OCI-LY7 (cell line): ENCODE results near the gene APLP1. TPM values are rescaled to one million over a fixed set of nuclear protein-coding genes. Genes with fewer than 3 reads are reported as not detected.
A peak's percentile ranks its signal among the peaks of the same experiment; 100 is the strongest.

Experiments used
- BruUV-seq: library from RNA; stranded (reverse); fragments of 400-500 nt; replicated peaks from 2 replicates; lab custom pipeline; 2021; lab: Mats Ljungman, UMichigan
- CTCF ChIA-PET: fragments of 300-600 bp; sonication (Branson Sonifier 250); formaldehyde crosslinking; loops from one replicate; lab custom pipeline; 2022; ENCODE audit warnings: antibody characterized with exemption; ENCODE audit not compliant: unreplicated experiment; lab: Charles Lee
- POLR2A ChIA-PET: fragments of 300-600 bp; sonication (Branson Sonifier 250); formaldehyde crosslinking; loops from one replicate; lab custom pipeline; 2022; ENCODE audit warnings: antibody characterized with exemption; lab: Charles Lee
- DNase-seq: peaks from one replicate; pipeline ENCODE4 v3.0.0-alpha.2; 2015; ENCODE audit warnings: low spot score
- H2AFZ ChIP-seq: fragments of 200-600 bp; sonication (generic), shearing (Covaris generic); 2 replicates; pipeline ENCODE4 v1.6.1; 2014; ENCODE audit warnings: mild to moderate bottlenecking, antibody characterized with exemption, low read length, moderate library complexity
- H3K27ac ChIP-seq: fragments of 200-600 bp; sonication (generic); 2 replicates; pipeline ENCODE4 v1.5.1; 2014; ENCODE audit warnings: mixed run types, low read depth, mild to moderate bottlenecking, moderate library complexity, low read length, inconsistent platforms; ENCODE audit not compliant: poor library complexity, severe bottlenecking
- H3K36me3 ChIP-seq: fragments of 200-600 bp; sonication (generic); 2 replicates; pipeline ENCODE4 v1.6.1; 2014; ENCODE audit warnings: mild to moderate bottlenecking, antibody characterized with exemption, low read length, moderate library complexity, mixed read lengths; ENCODE audit not compliant: insufficient read depth
- H3K4me1 ChIP-seq: fragments of 200-600 bp; sonication (generic); 2 replicates; pipeline ENCODE4 v1.5.1; 2014; ENCODE audit warnings: mild to moderate bottlenecking, low read length; ENCODE audit not compliant: insufficient read depth, poor library complexity, severe bottlenecking
- H3K4me2 ChIP-seq: fragments of 200-600 bp; sonication (generic); 2 replicates; pipeline ENCODE4 v1.6.1; 2014; ENCODE audit warnings: mild to moderate bottlenecking, low read length
- H3K4me3 ChIP-seq: fragments of 200-600 bp; sonication (generic); 2 replicates; pipeline ENCODE4 v1.5.1; 2014; ENCODE audit warnings: mild to moderate bottlenecking, low read depth, low read length; ENCODE audit not compliant: poor library complexity, severe bottlenecking
- H3K79me2 ChIP-seq: fragments of 200-600 bp; sonication (generic); 2 replicates; pipeline ENCODE4 v1.6.1; 2016; ENCODE audit warnings: low read depth, mild to moderate bottlenecking, low read length, moderate library complexity, mixed read lengths; ENCODE audit not compliant: insufficient read depth
- H3K9me2 ChIP-seq: fragments of 200-600 bp; sonication (generic); 2 replicates; pipeline ENCODE4 v1.6.1; 2016; ENCODE audit warnings: mild to moderate bottlenecking, low read length, mixed read lengths; ENCODE audit not compliant: insufficient read depth
- H3K9me3 ChIP-seq: fragments of 200-600 bp; sonication (generic); 2 replicates; pipeline ENCODE4 v1.6.1; 2014; ENCODE audit warnings: mild to moderate bottlenecking, mixed run types, low read length, mixed read lengths
- H4K20me1 ChIP-seq: fragments of 200-600 bp; sonication (generic); 2 replicates; pipeline ENCODE4 v1.6.1; 2014; ENCODE audit warnings: mild to moderate bottlenecking, antibody characterized with exemption, low read length, moderate library complexity, mixed read lengths; ENCODE audit not compliant: insufficient read depth
- CTCF ChIP-seq: fragments of 200-600 bp; sonication (generic); conservative IDR thresholded peaks from 2 replicates; pipeline ENCODE4 v1.5.1; 2014; ENCODE audit warnings: mild to moderate bottlenecking, antibody characterized with exemption, low read length, moderate library complexity, mixed read lengths
- EZH2phosphoT487 ChIP-seq: fragments of 200-600 bp; sonication (generic); IDR thresholded peaks from 2 replicates; pipeline ENCODE4 v1.6.1; 2018; ENCODE audit warnings: low read depth, borderline replicate concordance, mild to moderate bottlenecking, mixed run types, antibody characterized with exemption, low read length, moderate library complexity, mixed read lengths
- intact Hi-C: fragments of 100-400 bp; cut with micrococcal nuclease; formaldehyde crosslinking; loops from one replicate; pipeline ENCODE4 v1.10.0; 2022; ENCODE audit not compliant: unreplicated experiment
- total RNA-seq, 2 experiments: library from RNA; depleted of rRNA in 1 of 2; stranded (reverse); fragments of >200 nt in 1 of 2; shearing (Covaris generic) in 1 of 2; gene quantifications; 2 replicates each; pipeline ENCODE4 v1.2.3, GENCODE V29; 2014 to 2022

APLP1 gene
- total RNA-seq, 2 experiments from 2014 or later: 0.13 to 1.2 TPM

GRCh38 chr19:35905178-35905727 lies 36.9 kb downstream of the APLP1 start:
- Histone ChIP-seq H3K9me3 (no peaks in the 10 kb centered on the region), H3K36me3 (no peaks in the 10 kb centered on the region), H3K4me1 (peaks cover 70% of the 10 kb centered on the region), H3K79me2 (peaks cover 11% of the 10 kb centered on the region; the same call in 1 of the 2 replicates), H3K27ac (peak overlapping the region; percentile 87), H3K9me2 (no peaks in the 10 kb centered on the region), H2AFZ (no peak overlapping the region), H3K4me3 (no peak overlapping the region), H4K20me1 (no peaks in the 10 kb centered on the region), H3K4me2 (no peak overlapping the region)
- CTCF ChIA-PET: no interaction called here
- POLR2A ChIA-PET: no interaction called here
- TF ChIP-seq EZH2phosphoT487 (no peak), CTCF (no peak)
- intact Hi-C loops: no loop called here
- no peak for DNase-seq
- no TSS peak for BruUV-seq

- no peak overlapping the region for H3K4me2 ChIP-seq
- ChIA-PET POLR2A (no interaction called here), CTCF (no interaction called here)
- no peaks in the 10 kb centered on the region for H4K20me1 ChIP-seq
- intact Hi-C loops: no loop called here
- no peak overlapping the region for H3K4me3 ChIP-seq
- no peaks in the 10 kb centered on the region for H3K9me3 ChIP-seq
- peaks cover 5% of the 10 kb centered on the region; the same call in 1 of the 2 replicates for H3K79me2 ChIP-seq
- H2AFZ ChIP-seq: no peak overlapping the region
- no peaks in the 10 kb centered on the region for H3K9me2 ChIP-seq
- no peak overlapping the region for H3K27ac ChIP-seq
- no peaks in the 10 kb centered on the region for H3K36me3 ChIP-seq
- no peak for TF ChIP-seq CTCF
- TF ChIP-seq EZH2phosphoT487: no peak
- BruUV-seq: no TSS peak
- peaks cover 58% of the 10 kb centered on the region for H3K4me1 ChIP-seq
- no peak for DNase-seq
Measured at GRCh38 chr19:35907377-35907745, 39.0 kb downstream of the APLP1 start.

GRCh38 chr19:35908010-35908441 lies 39.7 kb downstream of the APLP1 start, which contains the start of gene TYROBP:
Gene TYROBP (minus strand): TSS chr19:35908295. CDS start chr19:35908228, 67 bp downstream.
- Histone ChIP-seq H4K20me1 (no peaks in the 10 kb centered on the region), H3K4me3 (peak within 1 kb of the TSS; percentile 1), H3K9me2 (no peaks in the 10 kb centered on the region), H2AFZ (peak within 1 kb of the TSS; percentile 78), H3K79me2 (no peaks in the 10 kb centered on the region; the same call in 1 of the 2 replicates), H3K4me2 (peak within 1 kb of the TSS; percentile 55), H3K4me1 (peaks cover 51% of the 10 kb centered on the region), H3K36me3 (no peaks in the 10 kb centered on the region), H3K27ac (peak within 1 kb of the TSS; percentile 64), H3K9me3 (no peaks in the 10 kb centered on the region)
- no peak for DNase-seq
- CTCF ChIA-PET: no interaction called here
- no TSS peak for BruUV-seq
- TF ChIP-seq CTCF (no peak), EZH2phosphoT487 (no peak)
- POLR2A ChIA-PET: interaction anchor here (0.8 kb wide), 1 partner anchor 10 kb away, joined by 3 read pairs; no protein-coding TSS in a partner anchor
- intact Hi-C loops: no loop called here
